Endothelial cell (in vitro differentiated cells): ENCODE results near the gene CD27. TPM values are rescaled to one million over a fixed set of nuclear protein-coding genes. Genes with fewer than 3 reads are reported as not detected.
"Not testable (repeated sequence)": the region's sequence is repeated elsewhere in the genome, so short reads cannot be mapped to it uniquely, and the experiment has no call there.

ENCODE experiments used
- DNase-seq: peaks from one replicate; pipeline ENCODE4 v3.0.0; 2021; ENCODE audit warnings: low spot score
- H3K27ac Mint-ChIP-seq: one replicate; pipeline ENCODE4 v1.8.0; 2021; ENCODE audit warnings: mixed read lengths, inconsistent platforms; ENCODE audit not compliant: unreplicated experiment
- H3K27me3 Mint-ChIP-seq: one replicate; pipeline ENCODE4 v1.8.0; 2021; ENCODE audit warnings: mild to moderate bottlenecking, moderate library complexity, mixed read lengths, inconsistent platforms; ENCODE audit not compliant: unreplicated experiment
- H3K36me3 Mint-ChIP-seq: one replicate; pipeline ENCODE4 v1.8.0; 2021; ENCODE audit warnings: mild to moderate bottlenecking, low read depth, mixed read lengths, inconsistent platforms; ENCODE audit not compliant: unreplicated experiment
- H3K4me1 Mint-ChIP-seq: one replicate; pipeline ENCODE4 v1.8.0; 2021; ENCODE audit warnings: mild to moderate bottlenecking, mixed read lengths, inconsistent platforms; ENCODE audit not compliant: unreplicated experiment
- H3K4me3 Mint-ChIP-seq: one replicate; pipeline ENCODE4 v1.8.0; 2021; ENCODE audit warnings: mild to moderate bottlenecking, mixed read lengths, inconsistent platforms; ENCODE audit not compliant: unreplicated experiment
- H3K9me3 Mint-ChIP-seq: one replicate; pipeline ENCODE4 v1.8.0; 2021; ENCODE audit warnings: mixed read lengths, inconsistent platforms; ENCODE audit not compliant: unreplicated experiment
- CTCF ChIP-seq: fragments of 200-600 bp; sonication (generic); IDR thresholded peaks from one replicate; pipeline ENCODE4 v1.5.0; 2021; ENCODE audit warnings: antibody characterized with exemption; ENCODE audit not compliant: unreplicated experiment
- total RNA-seq: library from RNA; stranded (reverse); fragmentation: NEBNext Ultra II Directional; extraction: Animal tissue kit (Norgen Biotek cat#: 25700); gene quantifications from one replicate; pipeline ENCODE4 v1.2.1, GENCODE V29; 2021; ENCODE audit not compliant: unreplicated experiment

The CD27 gene
- total RNA-seq, 1 donor from 2014 or later: not detected

DNA sequence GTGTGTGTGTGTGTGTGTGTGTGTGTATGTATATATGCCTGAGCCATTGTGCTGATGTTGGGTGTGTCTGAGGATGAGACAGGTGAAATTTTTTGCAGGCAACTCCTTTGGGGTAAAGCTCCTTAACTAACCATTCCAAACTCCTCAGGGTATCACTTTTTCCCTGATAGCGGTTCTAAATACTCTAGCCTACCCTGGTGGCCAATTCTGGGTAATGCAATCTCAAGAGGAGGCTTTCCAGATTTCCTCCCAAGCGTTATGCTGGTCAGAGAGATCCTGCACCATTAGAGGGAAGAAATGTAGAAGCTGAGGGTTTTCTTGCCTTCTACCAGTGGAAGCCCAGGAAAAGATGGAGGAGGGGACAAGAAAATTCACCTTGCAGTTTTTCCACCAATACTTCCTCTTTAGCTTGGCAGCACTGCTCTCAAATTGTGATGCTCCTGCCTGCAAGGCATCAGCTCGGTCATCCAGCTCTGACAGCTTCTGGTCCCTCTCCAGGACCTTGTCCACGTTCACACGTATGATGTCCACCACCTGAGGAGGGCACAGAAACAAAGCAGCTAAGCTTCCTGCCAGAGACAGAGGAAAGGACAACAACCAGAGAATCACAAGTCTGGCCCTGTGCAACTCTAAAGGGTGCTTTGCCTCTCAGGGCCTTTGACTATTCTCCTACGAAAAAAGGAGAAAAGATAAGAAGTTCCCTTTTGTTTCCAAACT, 20.9 kb downstream of the CD27 start:
- H3K4me1 Mint-ChIP-seq: peaks cover 39% of the 10 kb centered on the region
- H3K27me3 Mint-ChIP-seq: peaks cover 9% of the 10 kb centered on the region
- no peaks in the 10 kb centered on the region for H3K9me3 Mint-ChIP-seq
- no peak overlapping the region for H3K4me3 Mint-ChIP-seq
- peak; percentile 82 for TF ChIP-seq CTCF
- no peak overlapping the region for H3K27ac Mint-ChIP-seq
- DNase-seq: peak; percentile 70
- H3K36me3 Mint-ChIP-seq: peaks cover 22% of the 10 kb centered on the region

- Mint-ChIP-seq H3K27me3 (peaks cover 12% of the 10 kb centered on the region), H3K9me3 (no peaks in the 10 kb centered on the region), H3K4me3 (no peak overlapping the region), H3K27ac (no peak overlapping the region), H3K4me1 (peaks cover 36% of the 10 kb centered on the region), H3K36me3 (peaks cover 22% of the 10 kb centered on the region)
- no peak for TF ChIP-seq CTCF
- DNase-seq: no peak
These were observed 21.4 kb downstream of the CD27 start for GRCh38 chr12:6466184-6466573.

DNA sequence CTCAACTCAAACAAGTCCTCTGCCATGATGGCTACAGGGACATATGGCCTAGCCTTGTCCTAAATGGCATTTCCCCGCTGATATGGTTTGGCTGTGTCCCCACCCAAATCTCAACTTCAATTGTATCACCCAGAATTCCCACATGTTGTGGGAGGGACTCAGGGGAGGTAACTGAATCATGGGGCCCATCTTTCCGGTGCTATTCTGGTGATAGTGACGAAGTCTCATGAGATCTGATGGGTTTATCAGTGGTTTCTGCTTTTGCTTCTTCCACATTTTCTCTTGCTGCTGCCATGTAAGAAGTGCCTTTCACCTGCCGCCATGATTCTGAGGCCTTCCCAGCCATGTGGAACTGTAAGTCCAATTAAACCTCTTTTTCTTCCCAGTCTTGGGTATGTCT, 22.0 kb downstream of the CD27 start:
- H3K27ac Mint-ChIP-seq, DNase-seq, H3K27me3 Mint-ChIP-seq, H3K9me3 Mint-ChIP-seq: not testable (repeated sequence)
- Mint-ChIP-seq H3K4me3 (peak overlapping the region; percentile 6), H3K4me1 (peaks cover 34% of the 10 kb centered on the region), H3K36me3 (peaks cover 22% of the 10 kb centered on the region)

GRCh38 chr12:6467571-6468282, 23.0 kb downstream of the CD27 start:
- H3K4me3 Mint-ChIP-seq, DNase-seq, H3K27ac Mint-ChIP-seq, H3K27me3 Mint-ChIP-seq, H3K9me3 Mint-ChIP-seq: not testable (repeated sequence)
- Mint-ChIP-seq H3K36me3 (peaks cover 15% of the 10 kb centered on the region), H3K4me1 (peaks cover 24% of the 10 kb centered on the region)

GRCh38 chr12:6468283-6468575, 23.5 kb downstream of the CD27 start:
- peaks cover 3% of the 10 kb centered on the region for H3K27me3 Mint-ChIP-seq
- H3K27ac Mint-ChIP-seq: no peak overlapping the region
- H3K36me3 Mint-ChIP-seq: peaks cover 15% of the 10 kb centered on the region
- H3K4me1 Mint-ChIP-seq: peaks cover 19% of the 10 kb centered on the region
- H3K4me3 Mint-ChIP-seq: no peak overlapping the region
- no peaks in the 10 kb centered on the region for H3K9me3 Mint-ChIP-seq
- TF ChIP-seq CTCF: no peak
- DNase-seq: no peak

DNA sequence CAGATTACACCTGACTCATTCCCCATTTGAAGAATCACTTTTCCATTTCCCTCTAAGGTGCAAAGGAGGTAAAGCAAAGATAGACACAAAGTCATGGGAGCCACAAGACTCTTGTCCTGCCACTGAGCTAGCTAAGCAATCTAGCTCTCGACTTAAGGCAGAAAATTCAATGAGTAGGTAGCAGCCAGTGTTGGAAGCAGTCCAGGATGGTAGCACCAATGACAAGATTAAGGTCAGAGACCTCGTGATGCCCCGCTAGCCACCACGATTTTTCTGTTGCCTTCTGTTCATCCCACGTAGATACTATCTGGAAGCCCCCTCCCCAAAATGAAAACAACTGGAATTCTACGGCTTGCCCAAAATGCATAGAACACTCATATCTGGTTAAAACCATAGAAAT, 24.3 kb downstream of the CD27 start:
- Mint-ChIP-seq H3K36me3 (peaks cover 15% of the 10 kb centered on the region), H3K27me3 (peaks cover 3% of the 10 kb centered on the region), H3K9me3 (no peaks in the 10 kb centered on the region), H3K27ac (no peak overlapping the region), H3K4me3 (no peak overlapping the region), H3K4me1 (peaks cover 13% of the 10 kb centered on the region)
- no peak for TF ChIP-seq CTCF
- no peak for DNase-seq
